Osteoblast (primary cell): ENCODE results near the gene CD79A. TPM values are rescaled to one million over a fixed set of nuclear protein-coding genes. Genes with fewer than 3 reads are reported as not detected.

Experiments
- DNase-seq: peaks from one replicate; pipeline ENCODE4 v3.0.0; 2011; ENCODE audit warnings: low spot score, mixed read lengths; ENCODE audit not compliant: insufficient read length; ENCODE audit errors: missing footprints
- H2AFZ ChIP-seq: 2 replicates; pipeline ENCODE4 v1.6.0; 2011; ENCODE audit warnings: mild to moderate bottlenecking, low read length
- H3K27ac ChIP-seq: 2 replicates; pipeline ENCODE4 v1.5.1; 2011; ENCODE audit warnings: mild to moderate bottlenecking, low read depth, low read length, moderate library complexity
- H3K27me3 ChIP-seq: 2 replicates; pipeline ENCODE4 v1.6.0; 2012; ENCODE audit warnings: mild to moderate bottlenecking, control low read depth, inconsistent platforms, low read length, moderate library complexity; ENCODE audit not compliant: insufficient read depth
- H3K36me3 ChIP-seq: 2 replicates; pipeline ENCODE4 v1.5.1; 2011; ENCODE audit warnings: mild to moderate bottlenecking, low read length, control low read depth, moderate library complexity; ENCODE audit not compliant: insufficient read depth
- H3K4me1 ChIP-seq: 2 replicates; pipeline ENCODE4 v1.5.1; 2011; ENCODE audit warnings: mild to moderate bottlenecking, low read length, control low read depth, moderate library complexity; ENCODE audit not compliant: insufficient read depth
- H3K4me2 ChIP-seq: 2 replicates; pipeline ENCODE4 v1.6.0; 2011; ENCODE audit warnings: mild to moderate bottlenecking, low read length; ENCODE audit not compliant: insufficient read depth
- H3K4me3 ChIP-seq: fragments of 200-600 bp; sonication (generic); 3 replicates; pipeline ENCODE4 v1.5.1; 2012; ENCODE audit warnings: mild to moderate bottlenecking, low read length, inconsistent platforms; ENCODE audit not compliant: insufficient read depth
- H3K79me2 ChIP-seq: 2 replicates; pipeline ENCODE4 v1.6.0; 2012; ENCODE audit warnings: mild to moderate bottlenecking, low read length, control low read depth, inconsistent platforms; ENCODE audit not compliant: insufficient read depth
- H3K9me3 ChIP-seq: 2 replicates; pipeline ENCODE4 v1.5.1; 2011; ENCODE audit warnings: low read depth, low read length, control low read depth
- H4K20me1 ChIP-seq: 2 replicates; pipeline ENCODE4 v1.6.0; 2012; ENCODE audit warnings: mild to moderate bottlenecking, low read length, control low read depth; ENCODE audit not compliant: insufficient read depth
- total RNA-seq: library from RNA; depleted of rRNA; stranded (reverse); fragments of >200 nt; gene quantifications from 2 replicates; pipeline ENCODE4 v1.2.3, GENCODE V29; 2012
- TF ChIP-seq, protein P1 (sequence below): IDR thresholded peaks from 2 replicates; pipeline ENCODE4 v1.5.1; 2011; ENCODE audit warnings: mild to moderate bottlenecking, low read depth, low read length, moderate library complexity; ENCODE audit errors: extremely low read depth

Gene CD79A
- total RNA-seq, 1 donor, result 0.36 TPM

DNA sequence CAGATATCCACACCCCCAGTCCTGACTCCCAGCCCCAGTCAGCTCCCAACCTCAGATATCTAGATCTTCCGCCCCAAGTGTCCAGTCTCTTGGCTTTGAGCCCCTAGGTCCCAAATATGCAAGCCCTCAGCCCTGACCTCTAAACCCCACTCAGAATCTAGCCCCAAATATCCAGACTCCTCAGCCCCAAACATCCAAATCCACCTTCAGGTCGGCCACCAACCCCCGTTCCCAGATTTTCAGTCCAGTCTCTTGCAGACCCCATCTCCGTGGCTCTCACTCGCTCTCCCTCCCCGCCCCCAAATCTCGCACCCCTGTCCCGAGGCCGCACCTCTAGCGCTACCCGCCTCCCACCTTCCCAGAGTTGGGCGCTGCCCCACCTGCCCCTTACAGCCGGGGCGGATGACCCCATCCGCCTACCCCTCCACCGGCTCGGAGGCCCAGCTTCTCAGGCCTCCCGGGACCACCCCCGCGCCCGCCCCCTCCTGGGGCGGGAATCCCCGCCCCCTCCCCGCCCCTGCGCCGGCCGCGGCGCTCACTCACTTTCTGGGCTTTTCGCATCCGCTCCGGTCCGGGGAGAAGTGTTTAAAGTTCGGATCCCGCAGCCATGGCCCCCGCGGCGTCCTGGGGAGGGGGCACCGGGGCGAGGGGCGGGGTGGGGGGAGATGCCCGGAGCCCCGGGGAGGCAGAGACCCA, 50.6 kb downstream of the CD79A start:
- no peak overlapping the region for H3K27ac ChIP-seq
- H3K36me3 ChIP-seq, result no peaks in the 10 kb centered on the region
- peaks cover 50% of the 10 kb centered on the region for H3K27me3 ChIP-seq
- no peaks in the 10 kb centered on the region for H4K20me1 ChIP-seq
- peaks cover 7% of the 10 kb centered on the region for H3K4me1 ChIP-seq
- TF ChIP-seq, protein P1, sequence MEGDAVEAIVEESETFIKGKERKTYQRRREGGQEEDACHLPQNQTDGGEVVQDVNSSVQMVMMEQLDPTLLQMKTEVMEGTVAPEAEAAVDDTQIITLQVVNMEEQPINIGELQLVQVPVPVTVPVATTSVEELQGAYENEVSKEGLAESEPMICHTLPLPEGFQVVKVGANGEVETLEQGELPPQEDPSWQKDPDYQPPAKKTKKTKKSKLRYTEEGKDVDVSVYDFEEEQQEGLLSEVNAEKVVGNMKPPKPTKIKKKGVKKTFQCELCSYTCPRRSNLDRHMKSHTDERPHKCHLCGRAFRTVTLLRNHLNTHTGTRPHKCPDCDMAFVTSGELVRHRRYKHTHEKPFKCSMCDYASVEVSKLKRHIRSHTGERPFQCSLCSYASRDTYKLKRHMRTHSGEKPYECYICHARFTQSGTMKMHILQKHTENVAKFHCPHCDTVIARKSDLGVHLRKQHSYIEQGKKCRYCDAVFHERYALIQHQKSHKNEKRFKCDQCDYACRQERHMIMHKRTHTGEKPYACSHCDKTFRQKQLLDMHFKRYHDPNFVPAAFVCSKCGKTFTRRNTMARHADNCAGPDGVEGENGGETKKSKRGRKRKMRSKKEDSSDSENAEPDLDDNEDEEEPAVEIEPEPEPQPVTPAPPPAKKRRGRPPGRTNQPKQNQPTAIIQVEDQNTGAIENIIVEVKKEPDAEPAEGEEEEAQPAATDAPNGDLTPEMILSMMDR, result no peak
- DNase-seq, result no peak
- no peaks in the 10 kb centered on the region for H3K9me3 ChIP-seq
- H3K79me2 ChIP-seq, result no peaks in the 10 kb centered on the region
- peak overlapping the region; percentile 73 for H3K4me2 ChIP-seq
- H3K4me3 ChIP-seq, result peak overlapping the region; percentile 64
- H2AFZ ChIP-seq, result peak overlapping the region; percentile 59

DNA sequence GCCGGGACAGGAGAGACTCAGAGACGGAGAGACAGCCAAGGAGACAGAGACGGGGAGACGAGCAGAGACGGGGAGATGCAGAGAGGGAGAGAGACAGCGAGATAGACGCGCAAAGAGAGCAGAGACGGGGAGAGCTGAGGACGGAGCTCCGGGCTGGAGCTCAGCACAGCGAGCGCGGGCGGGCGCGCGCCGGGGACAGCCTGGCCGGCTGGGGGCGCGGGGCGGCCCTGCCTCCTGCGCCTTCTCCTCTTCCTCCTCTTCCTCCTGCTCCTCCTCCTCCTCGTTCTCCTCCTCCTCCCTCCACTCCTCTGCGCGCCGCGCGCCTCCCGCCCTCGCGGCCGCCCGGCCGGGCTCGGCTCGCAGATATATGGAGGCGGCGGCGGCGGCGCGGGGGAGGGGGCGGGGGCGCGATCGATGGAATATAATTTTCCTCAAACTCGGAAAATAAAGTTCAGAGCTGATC, 51.2 kb downstream of the CD79A start, which contains the start of gene ERFL:
Gene ERFL (minus strand): TSS at position 229 of the 463 bp plus-strand sequence. CDS start 15,530 bp downstream, outside the sequence.
- peak; percentile 95 for DNase-seq
- Histone ChIP-seq H3K4me2 (peak within 1 kb of the TSS; percentile 73), H3K9me3 (no peaks in the 10 kb centered on the region), H2AFZ (peak within 1 kb of the TSS; percentile 59), H3K4me3 (peak within 1 kb of the TSS; percentile 64), H4K20me1 (no peaks in the 10 kb centered on the region), H3K4me1 (peaks cover 7% of the 10 kb centered on the region), H3K27me3 (peaks cover 49% of the 10 kb centered on the region), H3K27ac (no peak within 1 kb of the TSS), H3K36me3 (no peaks in the 10 kb centered on the region), H3K79me2 (no peaks in the 10 kb centered on the region)
- TF ChIP-seq, protein P1, result no peak

DNA sequence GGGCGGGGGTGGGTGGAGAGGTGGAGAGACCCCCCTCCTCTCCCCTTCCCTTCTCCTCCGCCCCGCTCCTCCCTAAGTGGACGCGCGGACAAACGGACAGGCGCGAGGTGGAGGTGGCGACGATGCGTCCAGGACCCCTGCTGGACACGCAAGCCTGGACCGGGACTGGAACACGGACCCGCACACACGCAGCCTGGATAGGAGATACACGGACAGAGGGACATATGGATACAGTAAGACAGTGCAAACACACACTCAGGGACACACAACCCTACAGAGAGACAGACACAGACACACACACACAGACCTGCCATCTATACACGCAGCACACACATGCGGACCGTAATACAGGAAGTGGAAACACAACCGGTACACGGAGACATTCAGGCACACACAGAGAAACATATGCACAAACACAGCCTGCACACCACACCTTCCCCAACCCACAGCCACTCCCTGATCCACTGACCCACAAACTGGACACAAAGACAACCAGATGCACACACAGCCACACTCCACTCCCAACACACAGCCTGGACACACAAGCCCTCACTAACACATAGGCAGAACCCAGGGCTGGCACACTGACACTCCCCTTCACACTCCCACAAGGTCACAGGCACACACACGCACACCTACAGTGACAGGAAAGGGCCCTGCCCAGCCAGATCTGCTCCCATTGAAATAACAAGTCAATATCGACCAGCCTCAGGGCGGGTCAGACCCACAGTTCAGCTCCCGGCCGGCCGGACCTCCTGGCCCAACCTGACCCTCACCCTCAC, 51.9 kb downstream of the CD79A start:
- H3K79me2 ChIP-seq, result no peaks in the 10 kb centered on the region
- H3K36me3 ChIP-seq, result no peaks in the 10 kb centered on the region
- DNase-seq, result peak; percentile 92
- H2AFZ ChIP-seq, result peak overlapping the region; percentile 51
- no peaks in the 10 kb centered on the region for H3K9me3 ChIP-seq
- no peak overlapping the region for H3K27ac ChIP-seq
- peaks cover 54% of the 10 kb centered on the region for H3K27me3 ChIP-seq
- peak overlapping the region; percentile 64 for H3K4me3 ChIP-seq
- no peaks in the 10 kb centered on the region for H4K20me1 ChIP-seq
- peaks cover 7% of the 10 kb centered on the region for H3K4me1 ChIP-seq
- H3K4me2 ChIP-seq, result peak overlapping the region; percentile 73
- TF ChIP-seq, protein P1, result no peak
